ENCODE data around the gene GABBR2. TPM values are rescaled to one million over a fixed set of nuclear protein-coding genes. Genes with fewer than 3 reads are reported as not detected.

The GABBR2 gene
- total RNA-seq, 1 donor from 2014 or later, result 0.84 TPM

DNA sequence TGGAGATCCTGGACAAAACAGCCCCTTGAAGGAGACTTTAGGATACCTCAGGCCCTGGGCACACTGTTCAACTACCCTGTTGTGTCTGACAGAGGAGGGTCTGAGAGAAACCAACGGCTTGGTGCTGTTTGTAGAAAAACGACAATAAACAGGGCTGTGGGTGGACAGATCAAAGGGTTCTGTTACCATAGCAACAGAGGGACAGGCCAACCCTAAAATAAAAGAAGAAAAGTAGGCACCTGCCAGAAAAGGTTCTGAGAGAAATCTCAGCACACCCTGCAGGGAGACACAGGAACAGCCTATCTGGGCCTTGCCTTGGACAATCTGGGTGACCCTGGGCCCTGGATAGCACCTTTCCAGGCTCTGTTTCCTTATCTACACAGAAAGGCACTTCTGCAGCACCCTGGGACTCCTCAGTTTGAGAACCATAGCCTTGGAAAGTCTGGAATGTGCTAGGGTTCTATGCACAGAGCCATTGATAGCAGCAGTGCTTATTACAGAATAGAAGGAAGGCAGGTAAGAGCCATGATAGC lies 348.5 kb downstream of the GABBR2 start:
- DNase-seq (no peak), ATAC-seq (no peak)
- H3K36me3 ChIP-seq, result no peaks in the 10 kb centered on the region
- TF ChIP-seq, protein P1, sequence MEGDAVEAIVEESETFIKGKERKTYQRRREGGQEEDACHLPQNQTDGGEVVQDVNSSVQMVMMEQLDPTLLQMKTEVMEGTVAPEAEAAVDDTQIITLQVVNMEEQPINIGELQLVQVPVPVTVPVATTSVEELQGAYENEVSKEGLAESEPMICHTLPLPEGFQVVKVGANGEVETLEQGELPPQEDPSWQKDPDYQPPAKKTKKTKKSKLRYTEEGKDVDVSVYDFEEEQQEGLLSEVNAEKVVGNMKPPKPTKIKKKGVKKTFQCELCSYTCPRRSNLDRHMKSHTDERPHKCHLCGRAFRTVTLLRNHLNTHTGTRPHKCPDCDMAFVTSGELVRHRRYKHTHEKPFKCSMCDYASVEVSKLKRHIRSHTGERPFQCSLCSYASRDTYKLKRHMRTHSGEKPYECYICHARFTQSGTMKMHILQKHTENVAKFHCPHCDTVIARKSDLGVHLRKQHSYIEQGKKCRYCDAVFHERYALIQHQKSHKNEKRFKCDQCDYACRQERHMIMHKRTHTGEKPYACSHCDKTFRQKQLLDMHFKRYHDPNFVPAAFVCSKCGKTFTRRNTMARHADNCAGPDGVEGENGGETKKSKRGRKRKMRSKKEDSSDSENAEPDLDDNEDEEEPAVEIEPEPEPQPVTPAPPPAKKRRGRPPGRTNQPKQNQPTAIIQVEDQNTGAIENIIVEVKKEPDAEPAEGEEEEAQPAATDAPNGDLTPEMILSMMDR (IDR thresholded peaks at IDR 0.05), result no peak
- intact Hi-C loops (cut with DNase I), result no loop called here
- no peak overlapping the region for H3K4me3 ChIP-seq
- H3K9me3 ChIP-seq, result peaks cover 2% of the 10 kb centered on the region
- H3K27ac ChIP-seq, result no peak overlapping the region
- H3K27me3 ChIP-seq, result no peaks in the 10 kb centered on the region
- no peaks in the 10 kb centered on the region for H3K4me1 ChIP-seq

DNA sequence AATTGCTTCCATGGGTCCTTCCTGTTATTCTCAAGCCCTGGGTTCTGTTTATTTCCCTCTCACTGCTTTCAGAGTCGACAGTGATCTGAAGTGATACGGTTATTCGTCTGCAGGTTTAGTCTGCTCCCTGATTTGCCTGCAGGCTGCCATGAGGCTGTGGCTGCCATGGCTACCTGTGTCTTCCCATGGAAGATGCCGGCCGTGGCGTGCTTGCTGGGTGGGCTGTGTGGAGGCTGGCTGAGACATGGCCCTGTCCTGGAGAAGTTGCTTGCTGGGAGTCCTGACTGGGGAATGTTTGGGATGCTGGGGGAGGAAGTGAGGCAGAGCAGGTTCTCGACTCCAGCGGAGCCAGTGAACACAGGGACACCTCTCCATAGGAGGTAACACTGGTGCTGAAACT lies 349.2 kb downstream of the GABBR2 start:
- no peaks in the 10 kb centered on the region for H3K9me3 ChIP-seq
- no peak overlapping the region for H3K27ac ChIP-seq
- intact Hi-C loops (cut with DNase I), result no loop called here
- no peak overlapping the region for H3K4me3 ChIP-seq
- ATAC-seq, result no peak
- no peaks in the 10 kb centered on the region for H3K36me3 ChIP-seq
- TF ChIP-seq, protein P1 (IDR thresholded peaks at IDR 0.05), result no peak
- no peaks in the 10 kb centered on the region for H3K27me3 ChIP-seq
- no peaks in the 10 kb centered on the region for H3K4me1 ChIP-seq
- no peak for DNase-seq

DNA sequence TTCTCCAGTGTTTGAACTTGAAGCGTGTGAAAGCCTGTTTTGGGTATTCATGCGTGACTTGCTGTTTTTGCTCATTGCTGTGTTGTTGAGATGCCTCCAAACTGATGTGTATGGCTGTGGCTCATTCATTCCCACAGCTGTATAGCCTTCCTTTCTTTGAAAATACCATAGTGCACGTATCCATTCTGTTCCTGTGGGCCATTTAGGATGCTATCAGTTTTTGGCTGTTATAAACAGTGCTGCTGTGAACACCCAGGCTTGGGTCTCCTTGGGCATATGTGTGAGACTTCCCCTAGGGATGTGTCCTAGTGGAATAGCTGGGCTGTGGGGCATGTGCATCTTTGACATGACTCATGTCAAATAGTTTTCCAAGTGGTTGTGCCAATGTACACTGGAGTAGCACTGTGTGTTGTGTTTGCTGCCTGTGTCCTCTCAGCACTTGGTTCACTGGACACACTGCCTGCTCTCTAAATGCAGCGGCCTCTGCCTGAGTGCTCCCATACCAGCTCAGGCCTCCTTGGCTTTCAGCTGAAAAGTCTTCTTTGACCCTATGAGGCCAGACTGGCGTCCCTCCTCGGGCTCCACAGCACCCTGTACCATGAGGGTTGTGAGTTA lies 350.7 kb downstream of the GABBR2 start:
- no peaks in the 10 kb centered on the region for H3K36me3 ChIP-seq
- H3K9me3 ChIP-seq, result no peaks in the 10 kb centered on the region
- no peaks in the 10 kb centered on the region for H3K27me3 ChIP-seq
- TF ChIP-seq, protein P1 (IDR thresholded peaks at IDR 0.05), result no peak
- no peaks in the 10 kb centered on the region for H3K4me1 ChIP-seq
- ATAC-seq (peak; percentile 22), DNase-seq (no peak)
- H3K27ac ChIP-seq, result no peak overlapping the region
- H3K4me3 ChIP-seq, result no peak overlapping the region
- intact Hi-C loops (cut with DNase I), result no loop called here

DNA sequence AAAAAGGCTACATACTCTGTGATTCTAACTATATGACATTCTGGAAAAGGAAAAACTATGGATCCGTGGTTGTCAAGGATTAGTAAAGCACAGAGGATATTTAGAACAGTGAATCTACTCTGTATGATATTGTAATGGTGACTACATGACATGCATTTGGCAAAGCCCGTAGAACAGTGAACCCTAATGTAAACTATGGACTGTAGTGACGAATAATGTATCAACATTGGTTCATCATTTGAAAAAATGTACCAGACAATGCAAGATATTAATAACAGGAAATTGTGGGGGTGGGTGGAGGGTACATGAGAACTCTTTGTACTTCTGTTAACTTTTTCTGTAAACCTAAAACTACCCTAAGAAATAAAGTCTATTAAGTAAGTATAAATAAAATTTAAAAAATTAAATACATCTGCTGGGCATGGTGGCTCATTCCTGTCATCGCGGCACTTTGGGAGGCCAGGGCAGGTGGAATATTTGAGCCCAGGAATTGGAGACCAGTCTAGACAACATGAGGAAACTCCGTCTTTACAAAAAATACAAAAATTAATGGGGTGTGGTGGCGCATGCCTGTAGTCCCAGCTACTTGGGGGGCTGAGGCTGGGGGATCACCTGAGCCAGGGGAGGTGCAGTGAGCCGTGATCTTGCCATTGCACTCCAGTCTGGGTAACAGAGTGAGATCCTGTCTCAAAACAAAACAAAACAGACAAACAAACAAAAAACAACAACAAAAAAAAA lies 351.6 kb downstream of the GABBR2 start:
- intact Hi-C loops (cut with DNase I), result no loop called here
- H3K27ac ChIP-seq, result peak overlapping the region; percentile 42
- no peak for DNase-seq

DNA sequence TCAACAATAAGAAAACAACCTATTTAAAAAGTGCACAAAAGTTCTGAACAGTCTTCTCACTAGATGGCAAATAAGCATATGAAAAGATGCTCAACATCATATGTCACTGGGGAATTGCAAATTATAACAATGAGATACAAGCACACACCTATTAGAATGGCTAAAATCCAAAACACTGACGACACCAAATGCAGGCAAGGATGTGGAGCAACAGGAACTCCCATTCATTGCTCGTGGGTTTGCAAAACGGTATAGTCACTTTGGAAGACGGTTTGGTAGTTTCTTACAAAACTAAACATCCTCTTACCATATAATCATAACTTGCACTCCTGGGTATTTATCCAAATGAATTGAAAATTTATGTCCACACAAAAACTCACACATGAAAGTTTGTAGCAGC lies 352.4 kb downstream of the GABBR2 start:
- H3K27me3 ChIP-seq, result peaks cover 5% of the 10 kb centered on the region
- intact Hi-C loops (cut with DNase I), result no loop called here
- H3K27ac ChIP-seq, result no peak overlapping the region
- DNase-seq (no peak), ATAC-seq (no peak)
- no peak overlapping the region for H3K4me3 ChIP-seq
- no peaks in the 10 kb centered on the region for H3K36me3 ChIP-seq
- no peaks in the 10 kb centered on the region for H3K9me3 ChIP-seq
- H3K4me1 ChIP-seq, result no peaks in the 10 kb centered on the region
- TF ChIP-seq, protein P1 (IDR thresholded peaks at IDR 0.05), result no peak

More for the DNA sequence above, 351.6 kb downstream of the GABBR2 start:
- no peak for ATAC-seq
- H3K4me3 ChIP-seq, result no peak overlapping the region
- no peaks in the 10 kb centered on the region for H3K27me3 ChIP-seq
- TF ChIP-seq, protein P1 (IDR thresholded peaks at IDR 0.05), result no peak
- no peaks in the 10 kb centered on the region for H3K36me3 ChIP-seq
- H3K9me3 ChIP-seq, result no peaks in the 10 kb centered on the region
- H3K4me1 ChIP-seq, result no peaks in the 10 kb centered on the region
